Measurements from ENCODE around the gene ANK2.

Gene ANK2

GRCh38 chr4:113358784-113359183, 309.3 kb downstream of the ANK2 start:
- Histone ChIP-seq H3K9ac (ENCODE audit: low read depth in 1 of 2, low read length in 2 of 2) (no peak overlapping the region), H3K4me1 (ENCODE audit: control insufficient read depth in 1 of 2, insufficient read depth in 2 of 2, low read length in 2 of 2) (no peaks in the 10 kb centered on the region), H3K4me3 (ENCODE audit: low read depth in 1 of 2, low read length in 2 of 2) (no peak overlapping the region), H3K27ac (ENCODE audit: low read depth, low read length) (no peak overlapping the region), H3K27me3 (ENCODE audit: control insufficient read depth in 1 of 2, insufficient read depth in 2 of 2, low read length in 2 of 2) (no peaks in the 10 kb centered on the region), H3K36me3 (ENCODE audit: control insufficient read depth in 1 of 2, insufficient read depth in 2 of 2, low read length in 2 of 2) (no peaks in the 10 kb centered on the region), H3K9me3 (ENCODE audit: control insufficient read depth in 1 of 2, low read length in 2 of 2) (no peaks in the 10 kb centered on the region)

- Histone ChIP-seq H3K36me3 (ENCODE audit: control insufficient read depth in 1 of 2, insufficient read depth in 2 of 2, low read length in 2 of 2) (no peaks in the 10 kb centered on the region), H3K9ac (ENCODE audit: low read depth in 1 of 2, low read length in 2 of 2) (no peak overlapping the region), H3K27me3 (ENCODE audit: control insufficient read depth in 1 of 2, insufficient read depth in 2 of 2, low read length in 2 of 2) (no peaks in the 10 kb centered on the region), H3K27ac (ENCODE audit: low read depth, low read length) (no peak overlapping the region), H3K4me3 (ENCODE audit: low read depth in 1 of 2, low read length in 2 of 2) (no peak overlapping the region), H3K4me1 (ENCODE audit: control insufficient read depth in 1 of 2, insufficient read depth in 2 of 2, low read length in 2 of 2) (no peaks in the 10 kb centered on the region), H3K9me3 (ENCODE audit: control insufficient read depth in 1 of 2, low read length in 2 of 2) (no peaks in the 10 kb centered on the region)
These were observed 315.9 kb downstream of the ANK2 start for GRCh38 chr4:113365377-113365776.

GRCh38 chr4:113368056-113368455, 318.6 kb downstream of the ANK2 start:
- Histone ChIP-seq H3K9me3 (ENCODE audit: control insufficient read depth in 1 of 2, low read length in 2 of 2) (no peaks in the 10 kb centered on the region), H3K9ac (ENCODE audit: low read depth in 1 of 2, low read length in 2 of 2) (no peak overlapping the region), H3K36me3 (ENCODE audit: control insufficient read depth in 1 of 2, insufficient read depth in 2 of 2, low read length in 2 of 2) (no peaks in the 10 kb centered on the region), H3K4me1 (ENCODE audit: control insufficient read depth in 1 of 2, insufficient read depth in 2 of 2, low read length in 2 of 2) (no peaks in the 10 kb centered on the region), H3K4me3 (ENCODE audit: low read depth in 1 of 2, low read length in 2 of 2) (no peak overlapping the region), H3K27me3 (ENCODE audit: control insufficient read depth in 1 of 2, insufficient read depth in 2 of 2, low read length in 2 of 2) (no peaks in the 10 kb centered on the region), H3K27ac (ENCODE audit: low read depth, low read length) (no peak overlapping the region)

GRCh38 chr4:113371111-113371510, 321.7 kb downstream of the ANK2 start:
- no peaks in the 10 kb centered on the region for H3K27me3 ChIP-seq (ENCODE audit: control insufficient read depth in 1 of 2, insufficient read depth in 2 of 2, low read length in 2 of 2)
- H3K9me3 ChIP-seq (ENCODE audit: control insufficient read depth in 1 of 2, low read length in 2 of 2): no peaks in the 10 kb centered on the region
- H3K36me3 ChIP-seq (ENCODE audit: control insufficient read depth in 1 of 2, insufficient read depth in 2 of 2, low read length in 2 of 2): no peaks in the 10 kb centered on the region
- no peaks in the 10 kb centered on the region for H3K4me1 ChIP-seq (ENCODE audit: control insufficient read depth in 1 of 2, insufficient read depth in 2 of 2, low read length in 2 of 2)
- no peak overlapping the region for H3K27ac ChIP-seq (ENCODE audit: low read depth, low read length)
- H3K9ac ChIP-seq (ENCODE audit: low read depth in 1 of 2, low read length in 2 of 2): no peak overlapping the region
- no peak overlapping the region for H3K4me3 ChIP-seq (ENCODE audit: low read depth in 1 of 2, low read length in 2 of 2)

- Histone ChIP-seq H3K9ac (ENCODE audit: low read depth in 1 of 2, low read length in 2 of 2) (no peak overlapping the region), H3K27ac (ENCODE audit: low read depth, low read length) (no peak overlapping the region), H3K36me3 (ENCODE audit: control insufficient read depth in 1 of 2, insufficient read depth in 2 of 2, low read length in 2 of 2) (no peaks in the 10 kb centered on the region), H3K4me3 (ENCODE audit: low read depth in 1 of 2, low read length in 2 of 2) (no peak overlapping the region), H3K27me3 (ENCODE audit: control insufficient read depth in 1 of 2, insufficient read depth in 2 of 2, low read length in 2 of 2) (no peaks in the 10 kb centered on the region), H3K4me1 (ENCODE audit: control insufficient read depth in 1 of 2, insufficient read depth in 2 of 2, low read length in 2 of 2) (no peaks in the 10 kb centered on the region), H3K9me3 (ENCODE audit: control insufficient read depth in 1 of 2, low read length in 2 of 2) (no peaks in the 10 kb centered on the region)
These were observed 326.7 kb downstream of the ANK2 start for GRCh38 chr4:113375964-113376666.

DNA sequence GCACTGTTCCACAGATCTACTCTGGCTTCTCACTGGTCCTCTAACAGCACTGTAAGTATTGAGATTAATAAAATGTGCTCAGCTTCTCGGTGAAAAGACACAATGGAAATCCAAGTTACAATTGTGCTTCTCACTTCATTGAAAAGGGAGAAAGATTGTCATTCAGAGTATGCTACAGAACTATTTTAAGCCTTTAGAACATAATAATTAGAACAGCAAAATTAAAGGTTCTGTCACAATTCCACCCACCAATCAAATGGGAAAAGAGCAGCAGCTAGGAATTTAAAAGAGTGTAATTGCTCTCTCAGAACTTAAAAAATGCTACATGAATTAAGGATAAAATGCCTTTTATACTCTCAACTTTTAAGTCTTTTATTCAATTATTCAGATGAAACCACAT, 329.4 kb downstream of the ANK2 start:
- Histone ChIP-seq H3K4me3 (ENCODE audit: low read depth in 1 of 2, low read length in 2 of 2) (no peak overlapping the region), H3K27me3 (ENCODE audit: control insufficient read depth in 1 of 2, insufficient read depth in 2 of 2, low read length in 2 of 2) (no peaks in the 10 kb centered on the region), H3K27ac (ENCODE audit: low read depth, low read length) (no peak overlapping the region), H3K9me3 (ENCODE audit: control insufficient read depth in 1 of 2, low read length in 2 of 2) (no peaks in the 10 kb centered on the region), H3K36me3 (ENCODE audit: control insufficient read depth in 1 of 2, insufficient read depth in 2 of 2, low read length in 2 of 2) (no peaks in the 10 kb centered on the region), H3K4me1 (ENCODE audit: control insufficient read depth in 1 of 2, insufficient read depth in 2 of 2, low read length in 2 of 2) (no peaks in the 10 kb centered on the region), H3K9ac (ENCODE audit: low read depth in 1 of 2, low read length in 2 of 2) (no peak overlapping the region)

GRCh38 chr4:113382704-113383103, 333.3 kb downstream of the ANK2 start:
- no peak overlapping the region for H3K9ac ChIP-seq (ENCODE audit: low read depth in 1 of 2, low read length in 2 of 2)
- H3K36me3 ChIP-seq (ENCODE audit: control insufficient read depth in 1 of 2, insufficient read depth in 2 of 2, low read length in 2 of 2): no peaks in the 10 kb centered on the region
- H3K4me1 ChIP-seq (ENCODE audit: control insufficient read depth in 1 of 2, insufficient read depth in 2 of 2, low read length in 2 of 2): no peaks in the 10 kb centered on the region
- H3K27ac ChIP-seq (ENCODE audit: low read depth, low read length): no peak overlapping the region
- H3K27me3 ChIP-seq (ENCODE audit: control insufficient read depth in 1 of 2, insufficient read depth in 2 of 2, low read length in 2 of 2): no peaks in the 10 kb centered on the region
- H3K9me3 ChIP-seq (ENCODE audit: control insufficient read depth in 1 of 2, low read length in 2 of 2): no peaks in the 10 kb centered on the region
- H3K4me3 ChIP-seq (ENCODE audit: low read depth in 1 of 2, low read length in 2 of 2): no peak overlapping the region

DNA sequence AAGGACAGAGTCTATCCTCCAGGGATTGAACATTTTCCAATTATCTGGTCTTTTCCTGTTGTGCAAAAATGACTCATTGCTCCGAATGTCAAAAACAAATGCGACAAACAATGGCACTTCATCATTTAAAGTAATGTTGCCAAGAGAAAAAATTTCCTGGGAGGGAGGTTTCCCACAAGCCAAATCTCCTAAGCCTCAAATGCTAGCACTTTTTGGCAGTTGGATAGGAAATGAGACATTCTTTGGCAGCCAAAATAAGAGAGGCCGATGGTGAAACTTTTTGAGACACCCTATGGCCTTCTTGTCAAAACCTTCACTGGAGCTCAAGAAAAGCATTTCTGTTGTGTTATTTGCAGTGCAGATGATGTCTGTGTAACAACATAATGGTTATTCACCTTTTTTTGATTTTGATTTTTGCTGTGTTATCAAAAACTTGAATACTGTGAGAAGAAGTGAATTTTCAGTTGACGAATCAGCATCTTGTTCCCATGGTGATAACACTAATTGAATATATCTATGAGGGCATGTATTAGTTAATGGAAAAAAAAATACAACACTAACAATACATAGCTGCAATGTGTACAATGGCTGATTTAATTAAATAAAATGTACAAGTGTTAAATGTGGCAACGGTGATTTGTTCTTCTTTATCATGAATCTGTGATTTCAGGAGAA, 333.8 kb downstream of the ANK2 start:
- no peaks in the 10 kb centered on the region for H3K9me3 ChIP-seq (ENCODE audit: control insufficient read depth in 1 of 2, low read length in 2 of 2)
- no peak overlapping the region for H3K4me3 ChIP-seq (ENCODE audit: low read depth in 1 of 2, low read length in 2 of 2)
- H3K4me1 ChIP-seq (ENCODE audit: control insufficient read depth in 1 of 2, insufficient read depth in 2 of 2, low read length in 2 of 2): no peaks in the 10 kb centered on the region
- H3K9ac ChIP-seq (ENCODE audit: low read depth in 1 of 2, low read length in 2 of 2): no peak overlapping the region
- H3K27ac ChIP-seq (ENCODE audit: low read depth, low read length): no peak overlapping the region
- H3K27me3 ChIP-seq (ENCODE audit: control insufficient read depth in 1 of 2, insufficient read depth in 2 of 2, low read length in 2 of 2): no peaks in the 10 kb centered on the region
- no peaks in the 10 kb centered on the region for H3K36me3 ChIP-seq (ENCODE audit: control insufficient read depth in 1 of 2, insufficient read depth in 2 of 2, low read length in 2 of 2)

GRCh38 chr4:113384600-113384999, 335.1 kb downstream of the ANK2 start:
- Histone ChIP-seq H3K27me3 (ENCODE audit: control insufficient read depth in 1 of 2, insufficient read depth in 2 of 2, low read length in 2 of 2) (no peaks in the 10 kb centered on the region), H3K9me3 (ENCODE audit: control insufficient read depth in 1 of 2, low read length in 2 of 2) (no peaks in the 10 kb centered on the region), H3K27ac (ENCODE audit: low read depth, low read length) (no peak overlapping the region), H3K4me3 (ENCODE audit: low read depth in 1 of 2, low read length in 2 of 2) (no peak overlapping the region), H3K36me3 (ENCODE audit: control insufficient read depth in 1 of 2, insufficient read depth in 2 of 2, low read length in 2 of 2) (no peaks in the 10 kb centered on the region), H3K9ac (ENCODE audit: low read depth in 1 of 2, low read length in 2 of 2) (no peak overlapping the region), H3K4me1 (ENCODE audit: control insufficient read depth in 1 of 2, insufficient read depth in 2 of 2, low read length in 2 of 2) (no peaks in the 10 kb centered on the region)

DNA sequence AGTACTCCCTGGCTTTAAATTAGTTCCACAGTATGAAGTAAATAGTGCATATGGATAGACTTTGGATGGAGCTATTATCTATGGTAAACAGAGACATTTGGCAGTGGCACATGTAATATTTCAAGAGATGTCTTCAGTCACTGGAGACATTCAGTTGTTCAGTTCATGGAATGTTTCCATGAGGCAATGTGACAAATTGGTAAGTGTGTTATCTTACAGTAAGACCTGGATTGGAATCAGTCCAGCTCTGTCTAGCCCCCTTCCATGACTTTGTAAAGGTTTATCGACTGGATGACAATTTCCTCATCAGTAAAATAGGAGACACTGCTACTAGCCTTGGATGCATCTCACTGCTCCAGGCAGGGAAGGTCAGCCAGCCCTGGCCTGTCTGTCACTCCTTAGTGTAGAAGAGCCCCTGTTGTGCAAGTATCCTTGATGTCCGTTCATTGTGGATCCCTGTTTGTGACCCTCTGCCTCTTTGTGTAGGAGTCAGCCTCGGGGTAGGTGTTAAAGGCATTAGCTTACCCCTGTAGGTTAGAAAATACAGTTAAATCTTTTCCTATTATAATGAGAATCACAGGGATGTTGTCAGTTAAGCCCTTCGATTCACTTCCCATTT, 335.9 kb downstream of the ANK2 start:
- no peak overlapping the region for H3K27ac ChIP-seq (ENCODE audit: low read depth, low read length)
- H3K4me3 ChIP-seq (ENCODE audit: low read depth in 1 of 2, low read length in 2 of 2): no peak overlapping the region
- H3K4me1 ChIP-seq (ENCODE audit: control insufficient read depth in 1 of 2, insufficient read depth in 2 of 2, low read length in 2 of 2): no peaks in the 10 kb centered on the region
- H3K9ac ChIP-seq (ENCODE audit: low read depth in 1 of 2, low read length in 2 of 2): no peak overlapping the region
- no peaks in the 10 kb centered on the region for H3K36me3 ChIP-seq (ENCODE audit: control insufficient read depth in 1 of 2, insufficient read depth in 2 of 2, low read length in 2 of 2)
- H3K9me3 ChIP-seq (ENCODE audit: control insufficient read depth in 1 of 2, low read length in 2 of 2): no peaks in the 10 kb centered on the region
- H3K27me3 ChIP-seq (ENCODE audit: control insufficient read depth in 1 of 2, insufficient read depth in 2 of 2, low read length in 2 of 2): no peaks in the 10 kb centered on the region

Measured in duodenal mucosa (tissue), 2 donors.